ENCODE data around the gene ACSBG1.

DNA sequence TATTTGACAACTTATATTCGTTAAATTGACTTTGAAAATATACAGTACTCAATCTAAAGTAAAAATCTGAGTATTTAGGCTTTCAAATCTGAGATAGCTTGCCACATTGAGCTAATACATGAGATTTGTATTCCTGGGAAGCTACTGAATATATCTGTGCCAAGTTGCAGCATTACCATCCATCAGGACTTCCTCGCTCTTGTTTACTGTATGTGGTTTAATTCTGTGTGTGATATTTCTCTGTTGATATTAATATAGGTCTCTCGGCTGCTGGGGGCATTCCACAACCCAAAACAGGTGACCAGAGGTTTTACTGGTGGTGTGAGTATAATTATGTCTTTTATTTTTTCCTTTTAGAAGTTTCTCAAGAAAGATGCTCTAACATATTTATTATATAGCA lies 79.4 kb downstream of the ACSBG1 start:
- no peak for TF ChIP-seq POLR2A (IDR thresholded peaks at IDR 0.05)
- TF ChIP-seq, protein P1, sequence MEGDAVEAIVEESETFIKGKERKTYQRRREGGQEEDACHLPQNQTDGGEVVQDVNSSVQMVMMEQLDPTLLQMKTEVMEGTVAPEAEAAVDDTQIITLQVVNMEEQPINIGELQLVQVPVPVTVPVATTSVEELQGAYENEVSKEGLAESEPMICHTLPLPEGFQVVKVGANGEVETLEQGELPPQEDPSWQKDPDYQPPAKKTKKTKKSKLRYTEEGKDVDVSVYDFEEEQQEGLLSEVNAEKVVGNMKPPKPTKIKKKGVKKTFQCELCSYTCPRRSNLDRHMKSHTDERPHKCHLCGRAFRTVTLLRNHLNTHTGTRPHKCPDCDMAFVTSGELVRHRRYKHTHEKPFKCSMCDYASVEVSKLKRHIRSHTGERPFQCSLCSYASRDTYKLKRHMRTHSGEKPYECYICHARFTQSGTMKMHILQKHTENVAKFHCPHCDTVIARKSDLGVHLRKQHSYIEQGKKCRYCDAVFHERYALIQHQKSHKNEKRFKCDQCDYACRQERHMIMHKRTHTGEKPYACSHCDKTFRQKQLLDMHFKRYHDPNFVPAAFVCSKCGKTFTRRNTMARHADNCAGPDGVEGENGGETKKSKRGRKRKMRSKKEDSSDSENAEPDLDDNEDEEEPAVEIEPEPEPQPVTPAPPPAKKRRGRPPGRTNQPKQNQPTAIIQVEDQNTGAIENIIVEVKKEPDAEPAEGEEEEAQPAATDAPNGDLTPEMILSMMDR (IDR thresholded peaks at IDR 0.05), result no peak
- TF ChIP-seq POLR2AphosphoS5 (IDR thresholded peaks at IDR 0.05), result no peak
